Measurements from ENCODE around the gene C5AR1.
"Not testable (repeated sequence)": the region's sequence is repeated elsewhere in the genome, so short reads cannot be mapped to it uniquely, and the experiment has no call there.

The C5AR1 gene

GRCh38 chr19:47296036-47296435 is 13.6 kb upstream of the C5AR1 start:
- peak; percentile 79 for DNase-seq

GRCh38 chr19:47300867-47301266 is 8.8 kb upstream of the C5AR1 start:
- DNase-seq, result not testable (repeated sequence)

- no peak for DNase-seq
Observed at GRCh38 chr19:47302249-47302648, 7.4 kb upstream of the C5AR1 start.

- DNase-seq, result no peak
Observed at GRCh38 chr19:47303966-47304365, 5.7 kb upstream of the C5AR1 start.

GRCh38 chr19:47305309-47305751 is 4.3 kb upstream of the C5AR1 start:
- DNase-seq, result peak; percentile 58

- DNase-seq, result no peak
Observed at GRCh38 chr19:47306303-47306702, 3.4 kb upstream of the C5AR1 start.

- no peak for DNase-seq
Observed at GRCh38 chr19:47309038-47309437, 623 bp upstream of the C5AR1 start.

GRCh38 chr19:47310323-47310722 is 662 bp downstream of the C5AR1 start:
- no peak for DNase-seq

- DNase-seq, result no peak
Observed at GRCh38 chr19:47310819-47311218, 1.2 kb downstream of the C5AR1 start.

- no peak for DNase-seq
Observed at GRCh38 chr19:47312366-47313006, 2.8 kb downstream of the C5AR1 start.

- no peak for DNase-seq
Observed at GRCh38 chr19:47313754-47314295, 4.2 kb downstream of the C5AR1 start.

GRCh38 chr19:47315125-47315821 is 5.6 kb downstream of the C5AR1 start:
- DNase-seq, result no peak

- no peak for DNase-seq
Observed at GRCh38 chr19:47316513-47316912, 6.9 kb downstream of the C5AR1 start.

- DNase-seq, result no peak
Observed at GRCh38 chr19:47319923-47320871, 10.5 kb downstream of the C5AR1 start.

GRCh38 chr19:47321630-47322029 is 12.0 kb downstream of the C5AR1 start:
- DNase-seq, result no peak

GRCh38 chr19:47322058-47322457 is 12.4 kb downstream of the C5AR1 start:
- DNase-seq, result no peak

GRCh38 chr19:47323409-47323808 is 13.7 kb downstream of the C5AR1 start:
- DNase-seq, result no peak

GRCh38 chr19:47323872-47324271 is 14.2 kb downstream of the C5AR1 start:
- no peak for DNase-seq

GRCh38 chr19:47324502-47324901 is 14.8 kb downstream of the C5AR1 start:
- DNase-seq, result no peak

GRCh38 chr19:47330466-47330869 is 20.8 kb downstream of the C5AR1 start:
- DNase-seq, result no peak

- DNase-seq, result no peak
Observed at GRCh38 chr19:47331490-47331889, 21.8 kb downstream of the C5AR1 start.

- DNase-seq, result no peak
Observed at GRCh38 chr19:47331931-47332547, 22.4 kb downstream of the C5AR1 start, which contains the start of gene C5AR2. TSS of gene C5AR2 (plus strand) at chr19:47332175. CDS start at chr19:47340800, 8,625 bp downstream.

All from activated gamma-delta T cell treated with Interleukin-2 at 50 U/mL for 16 hours (primary cell).